Skeletal muscle tissue (tissue), 4 donors: Measurements from ENCODE around the gene MYO1A. TPM values are rescaled to one million over a fixed set of nuclear protein-coding genes. Genes with fewer than 3 reads are reported as not detected.
"Not testable (repeated sequence)": the region's sequence is repeated elsewhere in the genome, so short reads cannot be mapped to it uniquely, and the experiment has no call there.

ENCODE experiments used
- H3K27ac ChIP-seq: one replicate; pipeline ENCODE4 v1.7.0; 2013; ENCODE audit warnings: mild to moderate bottlenecking, low read depth, low read length, inconsistent platforms
- H3K27me3 ChIP-seq, 3 donors: one replicate each; pipeline ENCODE4 v1.7.0; 2013; ENCODE audit warnings: low read length in 3 of 3; ENCODE audit not compliant: control insufficient read depth in 3 of 3, insufficient read depth in 3 of 3
- H3K36me3 ChIP-seq, 3 donors: one replicate each; pipeline ENCODE4 v1.7.0; 2013; ENCODE audit warnings: low read length in 3 of 3; ENCODE audit not compliant: control insufficient read depth in 3 of 3, insufficient read depth in 3 of 3
- H3K4me1 ChIP-seq, 3 donors: one replicate each; pipeline ENCODE4 v1.7.0; 2013; ENCODE audit warnings: low read length in 3 of 3, mild to moderate bottlenecking in 3 of 3; ENCODE audit not compliant: control insufficient read depth in 3 of 3, insufficient read depth in 3 of 3
- H3K4me3 ChIP-seq, 3 donors: one replicate each; pipeline ENCODE4 v1.7.0; 2013; ENCODE audit warnings: low read length in 3 of 3
- H3K9ac ChIP-seq, 3 donors: one replicate each; pipeline ENCODE4 v1.7.0; 2013; ENCODE audit warnings: low read length in 3 of 3, mild to moderate bottlenecking in 3 of 3, moderate library complexity in 2 of 3, low read depth in 1 of 3
- H3K9me3 ChIP-seq, 3 donors: one replicate each; pipeline ENCODE4 v1.7.0; 2013; ENCODE audit warnings: low read length in 3 of 3; ENCODE audit not compliant: control insufficient read depth in 3 of 3
- total RNA-seq: library from RNA; depleted of rRNA; stranded (reverse); fragments of >200 nt; gene quantifications from one replicate; pipeline ENCODE4 v1.2.3, GENCODE V29; 2014
- donor health status: Osteomylitis.

The MYO1A gene
- total RNA-seq, 1 donor from 2014 or later = not detected

DNA sequence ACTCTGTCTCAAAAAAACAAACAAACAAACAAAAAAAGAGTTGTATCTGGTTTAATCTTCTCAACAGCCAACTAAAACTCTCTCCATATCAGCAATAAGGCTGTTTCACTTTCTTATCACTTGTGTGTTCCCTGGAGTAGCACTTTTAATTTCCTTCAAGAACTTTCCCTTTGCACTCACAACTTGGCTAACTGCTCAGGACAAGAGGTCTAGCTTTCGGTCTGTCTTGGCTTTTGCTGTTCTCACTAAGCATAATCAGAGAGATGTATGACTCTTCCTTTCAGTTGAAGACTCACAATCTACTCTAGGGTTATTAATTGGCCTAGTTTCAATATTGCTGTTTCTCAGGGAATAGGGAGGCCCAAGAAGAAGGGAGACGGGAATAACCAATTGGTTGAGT is 16.3 kb upstream of the MYO1A start:
- peaks cover 0 to 13% (median 5%) of the 10 kb centered on the region in 3 donors for H3K36me3 ChIP-seq
- no peaks in the 10 kb centered on the region for H3K9me3 ChIP-seq
- H3K9ac ChIP-seq = no peak overlapping the region
- H3K27ac ChIP-seq = no peak overlapping the region
- no peaks in the 10 kb centered on the region for H3K27me3 ChIP-seq
- H3K4me1 ChIP-seq = peaks cover 0 to 5% (median 3%) of the 10 kb centered on the region in 3 donors
- no peak overlapping the region for H3K4me3 ChIP-seq

DNA sequence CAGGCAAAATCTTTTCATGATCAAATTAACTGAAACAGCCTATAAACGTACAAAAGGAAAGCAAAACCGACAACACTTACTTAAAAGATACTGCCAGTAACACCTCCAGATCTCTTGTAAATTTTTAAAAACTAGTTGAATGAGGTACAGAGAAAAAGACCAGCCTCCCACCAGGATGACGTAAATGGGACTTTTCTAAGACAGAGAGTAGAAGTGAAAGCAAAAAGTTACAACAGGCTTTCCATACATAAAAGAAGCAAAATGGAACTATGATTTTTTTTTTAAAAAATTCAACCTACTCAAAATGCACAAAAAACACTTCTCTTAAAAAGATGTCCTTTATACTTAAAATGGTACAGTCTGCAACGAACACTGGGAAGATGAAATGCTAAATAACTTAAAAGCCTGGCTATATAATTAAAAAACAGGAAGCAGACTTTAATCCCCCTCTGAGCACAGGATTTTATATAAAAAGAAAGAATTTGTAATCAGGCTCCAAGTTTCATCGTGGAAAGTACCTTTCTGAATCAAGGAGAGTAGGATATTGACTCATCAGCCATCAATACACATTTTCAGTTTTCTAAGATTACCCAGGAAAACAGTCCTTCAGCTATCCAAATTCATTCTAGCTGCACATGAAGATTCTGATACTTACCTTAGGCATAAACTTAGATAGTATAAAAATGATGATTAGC is 14.2 kb upstream of the MYO1A start:
- Histone ChIP-seq H3K4me3 (no peak overlapping the region), H3K36me3 (peaks cover 5 to 17% (median 13%) of the 10 kb centered on the region in 3 donors), H3K27ac (no peak overlapping the region), H3K4me1 (no peaks in the 10 kb centered on the region), H3K9me3 (no peaks in the 10 kb centered on the region), H3K9ac (no peak overlapping the region), H3K27me3 (no peaks in the 10 kb centered on the region)

DNA sequence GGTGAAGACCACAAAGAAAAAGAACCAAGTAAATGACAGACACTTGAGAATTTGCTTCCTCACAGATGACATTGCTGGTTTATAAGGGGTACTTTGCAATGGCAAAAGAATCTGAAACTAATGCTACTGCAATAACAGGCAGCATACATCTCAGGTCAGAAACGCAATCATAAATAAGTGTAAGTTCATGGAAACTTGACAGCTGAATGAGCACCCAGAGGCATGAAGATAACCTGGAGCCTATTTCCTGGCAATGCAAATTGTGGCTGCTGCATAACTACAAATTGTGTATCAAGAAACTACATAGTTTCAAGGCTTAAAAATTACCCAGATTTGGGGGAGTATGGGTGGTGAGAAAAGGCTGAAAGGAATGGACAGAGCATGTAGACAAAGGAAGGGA is 8.5 kb upstream of the MYO1A start:
- Histone ChIP-seq H3K9ac (peak overlapping the region in 1 of 3 donors; percentile 46), H3K36me3 (peaks cover 14 to 38% (median 34%) of the 10 kb centered on the region in 3 donors), H3K9me3 (no peaks in the 10 kb centered on the region), H3K27me3 (no peaks in the 10 kb centered on the region), H3K4me3 (no peak overlapping the region), H3K27ac (no peak overlapping the region), H3K4me1 (no peaks in the 10 kb centered on the region)

DNA sequence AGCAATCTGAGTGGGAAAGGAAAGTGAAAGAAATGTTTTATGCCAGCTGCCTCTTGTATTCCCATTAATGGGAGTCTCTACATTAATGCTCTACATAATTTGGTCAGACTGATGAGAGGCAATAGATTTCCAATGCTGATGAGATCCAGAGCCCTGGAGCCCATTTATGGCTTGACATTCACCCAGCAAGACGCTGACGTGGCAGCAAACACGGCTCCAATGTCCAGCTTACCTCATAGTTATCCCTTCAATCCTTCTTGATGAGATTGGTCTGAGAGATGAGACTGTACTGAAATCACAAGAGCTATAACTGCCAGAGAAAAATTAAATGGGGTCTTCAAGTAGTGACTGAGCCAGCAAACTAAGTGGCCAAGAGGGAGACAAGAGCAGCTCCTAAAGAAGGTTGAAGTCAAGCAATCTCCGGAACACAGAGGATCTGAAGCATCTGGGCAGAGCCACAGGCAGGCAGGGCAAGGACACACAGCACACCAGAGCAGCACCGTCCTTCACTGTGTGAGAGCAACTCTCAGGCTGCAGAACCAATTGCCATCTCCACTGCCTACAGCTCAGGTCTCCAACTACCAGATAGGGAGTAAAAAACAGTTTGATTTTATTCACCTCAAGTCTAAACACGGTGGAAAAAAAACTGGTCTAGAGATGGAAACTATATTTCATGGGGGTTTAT is 7.3 kb upstream of the MYO1A start:
- Histone ChIP-seq H3K4me3 (no peak overlapping the region), H3K4me1 (no peaks in the 10 kb centered on the region), H3K9me3 (no peaks in the 10 kb centered on the region), H3K9ac (no peak overlapping the region), H3K27ac (no peak overlapping the region), H3K36me3 (peaks cover 14 to 38% (median 30%) of the 10 kb centered on the region in 3 donors), H3K27me3 (no peaks in the 10 kb centered on the region)

DNA sequence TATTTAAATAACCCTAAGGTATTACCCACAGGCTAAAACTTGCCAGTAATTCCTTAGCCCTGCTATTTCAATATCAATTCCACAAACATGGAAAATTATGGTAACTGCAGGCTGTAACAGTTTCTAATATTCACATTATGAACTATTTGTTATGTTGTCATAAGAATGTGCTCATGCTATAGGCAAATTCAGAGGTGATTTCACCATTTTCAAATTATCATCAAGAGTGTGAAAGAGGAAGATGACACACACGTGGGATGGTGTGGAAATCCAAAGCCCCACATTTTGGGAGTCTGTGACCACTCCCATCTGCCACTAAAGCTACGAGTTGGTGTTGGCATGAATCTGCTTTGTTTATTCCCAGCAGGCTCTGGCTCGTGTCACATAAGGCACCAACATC is 5.9 kb upstream of the MYO1A start:
- Histone ChIP-seq H3K36me3 (peaks cover 14 to 38% (median 30%) of the 10 kb centered on the region in 3 donors), H3K4me1 (no peaks in the 10 kb centered on the region), H3K27ac (no peak overlapping the region), H3K4me3 (no peak overlapping the region), H3K9me3 (no peaks in the 10 kb centered on the region), H3K9ac (no peak overlapping the region), H3K27me3 (no peaks in the 10 kb centered on the region)

DNA sequence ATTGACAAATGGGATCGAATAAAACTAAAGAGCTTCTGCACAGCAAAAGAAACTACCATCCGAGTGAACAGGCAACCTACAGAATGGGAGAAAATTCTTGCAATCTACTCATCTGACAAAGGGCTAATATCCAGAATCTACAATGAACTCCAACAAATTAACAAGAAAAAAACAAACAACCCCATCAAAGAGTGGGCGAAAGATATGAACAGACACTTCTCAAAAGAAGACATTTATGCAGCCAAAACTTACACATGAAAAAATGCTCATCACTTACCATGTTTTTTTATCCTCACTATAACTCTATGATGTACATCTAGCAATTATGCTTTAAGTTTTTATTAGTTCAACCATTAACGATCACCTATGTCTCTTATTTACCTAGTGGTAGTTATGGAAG is 4.0 kb upstream of the MYO1A start:
- H3K4me1 ChIP-seq, H3K9ac ChIP-seq, H3K4me3 ChIP-seq, H3K27me3 ChIP-seq, H3K9me3 ChIP-seq, H3K27ac ChIP-seq: not testable (repeated sequence)
- H3K36me3 ChIP-seq = peaks cover 8 to 23% (median 18%) of the 10 kb centered on the region in 3 donors

DNA sequence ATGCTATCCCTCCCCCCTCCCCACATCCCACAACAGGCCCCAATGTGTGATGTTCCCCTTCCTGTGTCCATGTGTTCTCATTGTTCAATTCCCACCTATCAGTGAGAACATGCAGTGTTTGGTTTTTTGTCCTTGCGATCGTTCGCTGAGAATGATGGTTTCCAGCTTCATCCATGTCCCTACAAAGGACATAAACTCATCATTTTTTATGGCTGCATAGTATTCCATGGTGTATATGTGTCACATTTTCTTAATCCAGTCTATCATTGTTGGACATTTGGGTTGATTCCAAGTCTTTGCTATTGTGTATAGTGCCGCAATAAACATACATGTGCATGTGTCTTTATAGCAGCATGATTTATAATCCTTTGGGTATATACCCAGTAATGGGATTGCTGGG is 3.2 kb upstream of the MYO1A start:
- not testable (repeated sequence) for H3K27ac ChIP-seq, H3K9ac ChIP-seq, H3K4me3 ChIP-seq, H3K27me3 ChIP-seq, H3K4me1 ChIP-seq, H3K9me3 ChIP-seq
- peaks cover under 1 to 16% (median 11%) of the 10 kb centered on the region in 3 donors for H3K36me3 ChIP-seq

DNA sequence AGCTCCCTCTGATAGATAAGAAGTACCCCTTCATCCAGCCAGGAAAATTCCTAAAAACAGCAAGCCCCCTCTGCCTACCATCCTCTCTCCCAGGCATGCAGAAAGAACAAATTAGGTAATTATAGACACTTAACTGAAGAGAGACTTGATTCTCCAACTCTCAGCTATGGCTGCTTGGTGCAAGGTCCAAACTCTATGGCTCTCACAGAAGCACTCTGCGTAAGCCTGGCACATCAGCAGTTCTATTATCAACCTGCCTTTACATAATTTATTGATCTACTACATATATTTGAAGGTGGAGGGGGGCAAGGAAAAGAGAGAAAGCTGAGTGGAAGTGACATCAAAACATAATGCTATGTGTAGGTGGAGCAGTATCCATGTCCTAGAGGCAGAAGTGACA is 1.1 kb upstream of the MYO1A start:
- Histone ChIP-seq H3K36me3 (no peaks in the 10 kb centered on the region), H3K9me3 (no peaks in the 10 kb centered on the region), H3K27me3 (peaks cover 3 to 21% (median 4%) of the 10 kb centered on the region in 3 donors), H3K4me3 (no peak overlapping the region), H3K27ac (no peak overlapping the region), H3K9ac (no peak overlapping the region), H3K4me1 (no peaks in the 10 kb centered on the region)

DNA sequence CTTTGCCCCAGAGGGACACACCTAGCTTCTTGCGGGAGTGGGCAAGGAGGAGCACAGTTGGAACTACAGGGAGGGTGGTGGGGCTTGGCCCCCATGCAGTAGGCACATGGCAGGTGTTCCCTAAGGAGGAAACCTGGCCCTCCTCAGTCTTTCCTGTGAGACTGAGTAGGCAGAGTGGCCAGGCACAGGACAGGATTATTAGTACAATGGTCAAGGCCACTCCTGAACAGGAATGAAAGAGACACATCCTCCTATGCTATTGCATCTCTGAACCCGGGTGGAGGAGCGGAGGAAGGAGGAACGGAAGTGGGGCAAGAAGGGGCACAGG is 846 bp downstream of the MYO1A start:
- no peaks in the 10 kb centered on the region for H3K9me3 ChIP-seq
- peaks cover 3 to 21% (median 4%) of the 10 kb centered on the region in 3 donors for H3K27me3 ChIP-seq
- H3K36me3 ChIP-seq = no peaks in the 10 kb centered on the region
- no peaks in the 10 kb centered on the region for H3K4me1 ChIP-seq
- H3K27ac ChIP-seq = no peak overlapping the region
- no peak overlapping the region for H3K4me3 ChIP-seq
- no peak overlapping the region for H3K9ac ChIP-seq

DNA sequence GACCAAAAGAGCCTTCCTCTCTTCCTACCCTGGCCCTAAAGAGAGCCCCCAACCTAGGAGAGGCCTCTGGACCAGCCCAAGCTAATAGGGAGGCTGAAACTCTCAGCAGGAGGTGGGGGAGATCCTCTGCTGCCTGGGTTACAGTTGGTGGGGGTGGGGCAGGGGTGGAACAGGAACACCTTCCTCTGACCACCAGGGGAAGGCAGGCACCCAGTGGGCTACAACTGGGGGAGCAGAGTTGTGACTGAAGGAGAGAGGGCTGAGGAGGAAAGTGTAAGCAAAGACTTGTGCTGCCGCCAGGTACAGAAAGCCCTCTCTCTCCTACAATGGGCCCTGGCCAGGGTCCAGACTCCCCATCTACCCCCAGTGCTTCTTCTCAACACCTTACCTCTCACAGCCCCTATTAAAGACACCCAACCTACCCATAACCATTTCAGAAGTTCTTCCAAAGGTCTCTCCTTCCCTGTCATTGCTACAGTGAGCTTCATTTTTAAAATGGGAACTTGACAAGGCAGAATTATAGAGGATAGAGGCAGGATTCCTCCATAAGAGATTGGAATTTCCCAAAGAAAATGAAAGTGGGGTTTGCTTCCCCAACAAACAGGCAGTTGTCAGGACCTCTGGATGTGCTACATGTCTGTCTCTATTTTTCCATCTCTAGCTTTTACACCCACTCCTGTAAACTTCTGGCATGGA is 1.4 kb downstream of the MYO1A start:
- no peaks in the 10 kb centered on the region for H3K36me3 ChIP-seq
- H3K4me1 ChIP-seq = no peaks in the 10 kb centered on the region
- H3K27ac ChIP-seq = no peak overlapping the region
- no peak overlapping the region for H3K4me3 ChIP-seq
- H3K9ac ChIP-seq = no peak overlapping the region
- H3K27me3 ChIP-seq = peaks cover 3 to 26% (median 4%) of the 10 kb centered on the region in 3 donors
- no peaks in the 10 kb centered on the region for H3K9me3 ChIP-seq
